Nephron (organoid): ENCODE measurements around the gene COX10.
"Not testable (repeated sequence)": the region's sequence is repeated elsewhere in the genome, so short reads cannot be mapped to it uniquely, and the experiment has no call there.

Source experiments
- H3K27ac Mint-ChIP-seq, 3 experiments: 2 replicates each; pipeline ENCODE4 v1.8.0; 2020; ENCODE audit warnings: mixed read lengths in 3 of 3, mild to moderate bottlenecking in 2 of 3, moderate library complexity in 1 of 3
- H3K27me3 Mint-ChIP-seq: 2 replicates; pipeline ENCODE4 v1.8.0; 2021; ENCODE audit warnings: low read depth, mild to moderate bottlenecking, moderate library complexity, mixed read lengths
- H3K36me3 Mint-ChIP-seq: 2 replicates; pipeline ENCODE4 v1.8.0; 2020; ENCODE audit warnings: low read depth, mixed read lengths
- H3K4me1 Mint-ChIP-seq: 2 replicates; pipeline ENCODE4 v1.8.0; 2020; ENCODE audit warnings: mixed read lengths
- H3K4me3 Mint-ChIP-seq, 3 experiments: 2 replicates each; pipeline ENCODE4 v1.8.0; 2020; ENCODE audit warnings: mild to moderate bottlenecking in 3 of 3, mixed read lengths in 3 of 3, moderate library complexity in 2 of 3
- H3K9me3 Mint-ChIP-seq: 2 replicates; pipeline ENCODE4 v1.8.0; 2020; ENCODE audit warnings: mixed read lengths
- CTCF ChIP-seq, 3 experiments: fragments of 200-600 bp; sonication (generic); IDR thresholded peaks; one replicate each; pipeline ENCODE4 v1.5.0; 2021; ENCODE audit warnings: antibody characterized with exemption in 3 of 3; ENCODE audit not compliant: unreplicated experiment in 3 of 3

The COX10 gene

GRCh38 chr17:14225254-14225980 lies 156.1 kb downstream of the COX10 start:
- H3K4me3 Mint-ChIP-seq = no peak overlapping the region
- H3K27me3 Mint-ChIP-seq = peaks cover 21% of the 10 kb centered on the region
- H3K36me3 Mint-ChIP-seq = peaks cover 10% of the 10 kb centered on the region
- H3K27ac Mint-ChIP-seq = no peak overlapping the region
- TF ChIP-seq CTCF (IDR thresholded peaks at IDR 0.05; ENCODE audit: unreplicated experiment in 3 of 3) = no peak
- H3K4me1 Mint-ChIP-seq = peaks cover 19% of the 10 kb centered on the region
- H3K9me3 Mint-ChIP-seq = peaks cover 4% of the 10 kb centered on the region

GRCh38 chr17:14227052-14227451 lies 157.7 kb downstream of the COX10 start:
- Mint-ChIP-seq H3K4me1 (peaks cover 19% of the 10 kb centered on the region), H3K27me3 (peaks cover 16% of the 10 kb centered on the region), H3K27ac (no peak overlapping the region), H3K4me3 (no peak overlapping the region), H3K36me3 (peaks cover 10% of the 10 kb centered on the region), H3K9me3 (peaks cover 7% of the 10 kb centered on the region)
- no peak for TF ChIP-seq CTCF (IDR thresholded peaks at IDR 0.05; ENCODE audit: unreplicated experiment in 3 of 3)

DNA sequence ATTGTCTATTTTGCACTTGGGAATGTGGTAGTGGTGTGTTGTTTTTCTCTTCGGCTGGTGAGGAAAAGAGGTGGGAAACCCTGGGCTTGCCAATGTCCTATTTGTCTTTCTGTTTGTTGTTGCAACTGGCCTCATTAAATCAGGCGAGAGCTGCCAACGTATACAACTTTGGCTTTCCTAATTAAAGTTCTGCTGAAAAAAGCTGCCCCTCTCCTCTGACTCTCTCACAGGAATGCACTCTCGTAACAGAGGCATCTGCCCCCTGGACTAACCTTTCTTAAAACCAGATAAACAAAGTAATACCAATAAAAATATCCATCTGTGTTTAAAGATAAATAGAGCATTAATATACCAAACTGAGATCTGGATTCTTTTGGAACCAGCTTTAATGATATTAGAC lies 159.6 kb downstream of the COX10 start:
- Mint-ChIP-seq H3K27me3 (peaks cover 16% of the 10 kb centered on the region), H3K9me3 (peaks cover 7% of the 10 kb centered on the region), H3K36me3 (peaks cover 10% of the 10 kb centered on the region), H3K4me1 (peaks cover 19% of the 10 kb centered on the region), H3K27ac (peak overlapping the region; percentile 2 to 72 (median 3)), H3K4me3 (no peak overlapping the region)
- no peak for TF ChIP-seq CTCF (IDR thresholded peaks at IDR 0.05; ENCODE audit: unreplicated experiment in 3 of 3)

DNA sequence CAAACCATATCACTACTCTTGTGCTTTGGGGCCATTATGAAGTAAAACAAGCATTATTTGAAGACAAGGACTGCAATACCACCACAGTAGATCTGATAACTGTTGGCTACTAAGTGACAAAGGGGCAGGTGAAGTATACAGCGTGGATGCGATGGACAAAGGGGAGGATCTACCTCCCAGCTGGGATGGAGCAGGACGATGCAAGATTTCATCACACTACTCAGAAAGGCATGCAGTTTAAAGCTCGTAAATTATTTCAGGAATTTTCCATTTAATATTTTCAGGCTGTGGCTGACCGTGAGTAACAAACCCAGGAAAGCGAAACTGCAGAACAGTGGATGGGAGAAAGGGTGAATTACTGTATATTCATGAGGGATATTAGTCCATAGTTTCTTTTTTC lies 161.9 kb downstream of the COX10 start:
- H3K27me3 Mint-ChIP-seq, H3K9me3 Mint-ChIP-seq, H3K4me3 Mint-ChIP-seq, H3K4me1 Mint-ChIP-seq, H3K36me3 Mint-ChIP-seq: not testable (repeated sequence)
- peak overlapping the region in 1 of 3 experiments; percentile 38 for H3K27ac Mint-ChIP-seq

DNA sequence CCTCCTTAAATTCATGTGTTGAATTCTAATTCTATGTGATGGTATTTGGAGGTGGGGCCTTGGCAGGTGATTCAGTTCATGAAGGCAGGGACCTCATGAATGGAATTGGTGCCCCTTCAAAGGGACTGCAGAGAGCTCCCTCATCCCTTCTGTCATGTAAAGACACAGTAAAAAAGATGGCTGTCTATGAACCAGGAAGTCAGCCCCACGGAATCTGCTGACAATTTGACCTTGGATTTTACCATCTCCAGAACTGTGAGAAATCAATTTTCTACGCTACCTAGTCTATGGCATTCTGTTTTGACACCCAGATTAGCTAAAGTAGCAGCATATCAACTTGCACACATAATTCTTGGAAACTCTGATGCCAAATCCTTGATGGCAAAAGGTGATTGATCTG lies 165.7 kb downstream of the COX10 start:
- not testable (repeated sequence) for H3K36me3 Mint-ChIP-seq, H3K4me1 Mint-ChIP-seq, H3K27me3 Mint-ChIP-seq, H3K27ac Mint-ChIP-seq, H3K4me3 Mint-ChIP-seq, H3K9me3 Mint-ChIP-seq

DNA sequence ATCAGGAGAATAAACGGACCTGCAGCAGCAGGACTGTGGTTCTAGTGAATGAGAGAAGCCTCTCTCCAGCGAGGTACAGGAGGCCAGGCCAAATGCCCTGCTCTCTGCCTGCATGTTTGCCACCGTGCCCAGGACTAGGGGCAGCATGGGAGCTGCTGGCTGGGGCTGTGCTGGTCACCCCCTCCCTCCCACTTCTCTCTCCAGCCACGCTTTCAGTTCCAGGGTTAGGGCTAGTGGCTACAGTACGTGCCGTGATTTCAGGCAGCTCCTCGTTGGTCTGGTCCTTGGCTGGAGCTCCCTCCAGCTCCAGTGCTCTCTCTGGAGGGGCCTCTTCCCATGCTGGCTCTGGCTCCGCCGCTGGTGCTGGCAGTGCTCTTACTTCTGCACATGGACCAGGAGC lies 166.7 kb downstream of the COX10 start:
- H3K9me3 Mint-ChIP-seq, H3K4me3 Mint-ChIP-seq, H3K36me3 Mint-ChIP-seq, H3K4me1 Mint-ChIP-seq, H3K27me3 Mint-ChIP-seq, H3K27ac Mint-ChIP-seq: not testable (repeated sequence)

DNA sequence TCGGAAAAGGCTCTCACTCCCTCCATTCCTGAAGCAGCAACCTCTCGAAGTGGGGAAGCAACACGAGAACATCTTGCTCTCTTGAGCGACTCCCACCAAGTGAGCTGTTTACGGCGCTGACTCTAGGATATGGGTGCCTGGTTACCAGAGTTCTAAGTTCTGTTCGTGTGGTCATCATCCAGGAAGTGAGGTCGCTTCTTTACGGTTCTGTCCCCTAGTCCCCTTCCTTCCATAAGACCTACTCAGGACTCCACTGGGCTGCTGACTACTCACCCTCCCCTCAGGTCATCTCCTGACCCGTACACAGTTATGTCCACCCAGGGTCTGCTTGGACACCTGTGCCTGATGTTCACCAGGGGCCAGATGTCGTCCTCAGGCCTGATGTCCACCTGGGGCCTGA lies 167.5 kb downstream of the COX10 start, which contains the start of gene CDRT15:
CDRT15 (minus strand) TSS at position 101 of the 400 bp plus-strand sequence; CDS start at position 72, 29 bp downstream.
- H3K36me3 Mint-ChIP-seq, H3K4me3 Mint-ChIP-seq, H3K9me3 Mint-ChIP-seq, H3K27ac Mint-ChIP-seq, H3K27me3 Mint-ChIP-seq, H3K4me1 Mint-ChIP-seq: not testable (repeated sequence)

DNA sequence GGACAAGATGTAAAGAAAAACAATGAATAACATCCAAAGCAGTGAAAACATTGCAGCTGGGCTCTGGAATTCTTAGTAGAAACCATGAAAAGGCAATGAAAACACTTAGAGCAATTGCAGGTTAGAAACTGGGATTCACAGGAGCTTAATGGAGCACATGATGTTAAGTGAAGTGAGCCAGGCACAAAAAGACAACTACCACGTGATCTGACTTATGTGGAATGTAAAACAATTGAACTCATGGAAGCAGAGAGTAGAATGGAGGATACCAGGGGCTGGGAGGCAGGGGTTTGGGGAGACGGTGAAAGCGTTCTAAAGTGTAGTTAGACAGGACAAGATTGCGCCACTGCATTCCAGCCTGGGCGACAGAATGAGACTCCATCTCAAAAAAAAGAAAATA lies 170.0 kb downstream of the COX10 start:
- not testable (repeated sequence) for H3K27ac Mint-ChIP-seq, H3K4me1 Mint-ChIP-seq, H3K9me3 Mint-ChIP-seq, H3K27me3 Mint-ChIP-seq, H3K36me3 Mint-ChIP-seq, H3K4me3 Mint-ChIP-seq
